GM21786 (cell line): ENCODE results near the gene TRIM9.
A peak's percentile ranks its signal among the peaks of the same experiment; 100 is the strongest.

Experiments used
- ATAC-seq: cut with Tn5 transposase; IDR thresholded peaks from one replicate; pipeline ENCODE4 v1.9.1; 2021; ENCODE audit not compliant: unreplicated experiment

TRIM9 gene

DNA sequence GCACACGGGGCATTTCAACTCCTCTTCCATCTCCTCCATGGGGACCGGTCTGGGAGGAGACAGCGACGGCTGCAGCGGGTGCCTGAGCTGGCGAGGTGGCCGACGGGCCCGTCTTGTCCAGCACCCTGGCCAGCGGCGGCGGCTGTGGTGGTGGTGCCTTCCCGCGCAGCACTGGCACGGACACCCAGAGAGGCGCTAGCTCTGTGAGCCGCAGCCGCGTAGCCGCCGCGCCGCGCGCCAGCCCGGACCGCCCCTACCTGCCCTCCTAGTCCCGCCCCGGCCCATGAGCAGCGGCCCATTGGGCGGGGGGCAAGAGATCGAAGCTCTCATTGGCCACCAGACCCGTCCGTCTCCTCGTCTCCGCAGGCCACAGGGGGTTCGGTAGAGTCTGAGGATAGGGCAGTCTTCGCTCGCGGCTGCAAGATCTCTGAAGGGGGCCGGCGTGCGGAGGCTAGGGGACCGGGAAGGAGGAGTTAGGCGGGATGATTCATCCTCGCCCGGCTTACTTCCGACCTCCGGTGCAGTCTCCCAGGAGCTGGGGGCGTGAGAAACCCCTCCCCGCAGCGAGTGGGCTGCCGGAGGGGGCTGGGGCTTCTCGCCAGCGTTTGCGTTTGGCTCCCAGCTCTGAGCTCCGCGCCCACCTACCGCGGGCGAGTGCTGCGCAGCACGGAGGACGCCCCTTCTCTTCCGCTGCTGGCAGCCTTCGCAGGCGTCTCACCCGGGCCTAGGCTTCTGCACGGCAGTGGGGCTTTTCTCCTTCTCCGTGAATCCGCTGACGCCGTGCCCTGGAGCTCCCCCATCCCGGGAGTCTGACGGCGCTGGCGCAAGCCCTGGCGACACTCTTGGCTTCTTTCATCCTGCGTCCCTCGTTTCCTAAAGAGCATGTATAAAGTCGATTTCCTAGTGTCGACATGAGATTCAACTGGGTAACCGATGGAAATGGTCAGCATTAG is at the start of gene TRIM9:
TSS of gene TRIM9 (minus strand) at position 205 of the 953 bp plus-strand sequence. CDS start at position 39, 166 bp downstream.
- ATAC-seq, result peak; percentile 97

DNA sequence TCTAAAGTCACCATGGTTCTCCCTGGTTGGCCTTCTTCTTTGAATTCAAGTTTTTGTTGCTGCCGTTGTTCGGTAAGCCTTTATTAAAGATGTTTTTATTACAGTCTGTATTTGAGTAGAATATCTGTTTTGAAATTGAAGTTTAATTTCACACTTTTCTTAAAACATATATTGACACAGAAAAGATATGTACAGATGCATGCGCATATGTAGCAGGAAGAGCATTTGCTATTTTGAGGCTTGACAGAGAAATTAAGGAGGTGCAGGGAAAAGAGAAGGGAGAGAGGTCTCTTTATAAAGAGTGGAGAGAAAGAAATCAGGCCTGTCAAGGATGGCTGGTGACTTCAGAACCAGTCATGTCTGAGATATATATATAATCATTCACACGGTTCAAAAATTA is 46.0 kb upstream of the TRIM9 start:
- no peak for ATAC-seq

DNA sequence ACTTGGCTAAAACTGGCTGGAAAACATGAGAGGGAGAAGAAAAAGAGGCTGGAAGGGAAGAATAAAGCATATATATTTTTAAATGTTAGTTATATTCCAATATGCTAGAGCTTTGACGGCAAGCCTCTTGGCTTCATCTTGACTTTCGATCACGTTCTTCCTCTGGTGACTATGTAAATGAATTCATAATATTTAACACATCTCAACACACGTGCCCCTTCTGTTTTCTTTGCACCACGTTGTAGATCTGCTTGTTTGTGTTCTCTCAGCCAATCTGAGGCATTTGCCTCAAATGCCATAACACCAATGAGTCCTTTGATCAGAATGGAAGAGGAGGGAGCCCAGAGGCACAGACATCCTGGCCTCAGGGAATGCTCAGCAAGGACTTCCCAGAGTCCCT is 45.4 kb upstream of the TRIM9 start:
- ATAC-seq, result no peak

DNA sequence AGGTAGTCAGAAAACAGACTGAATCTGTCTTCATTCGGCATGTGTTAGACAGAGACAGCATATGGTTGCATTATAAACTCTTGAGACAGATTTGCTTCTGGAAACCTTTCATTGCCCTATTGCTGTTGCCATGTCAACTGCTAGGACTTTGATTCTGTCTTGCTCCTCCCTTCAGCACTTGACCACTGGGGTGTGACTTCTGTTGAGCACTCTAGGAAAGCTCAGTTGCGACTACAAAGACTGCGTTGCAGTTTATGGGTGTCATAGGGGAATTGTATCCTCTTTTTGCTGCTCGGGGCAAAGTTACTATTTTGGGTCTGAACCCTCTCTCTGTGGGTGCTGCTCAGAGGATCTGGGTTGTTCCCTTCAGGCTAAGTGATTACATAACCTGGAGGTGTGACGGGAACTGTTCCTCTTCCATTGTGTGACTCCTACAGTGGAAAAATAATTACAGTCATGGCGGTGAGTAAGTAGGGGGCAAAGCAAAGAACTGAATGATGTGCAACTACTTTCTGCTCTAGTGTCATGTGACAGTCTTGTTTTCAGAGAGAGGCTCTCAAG is 44.3 kb upstream of the TRIM9 start:
- ATAC-seq, result no peak

DNA sequence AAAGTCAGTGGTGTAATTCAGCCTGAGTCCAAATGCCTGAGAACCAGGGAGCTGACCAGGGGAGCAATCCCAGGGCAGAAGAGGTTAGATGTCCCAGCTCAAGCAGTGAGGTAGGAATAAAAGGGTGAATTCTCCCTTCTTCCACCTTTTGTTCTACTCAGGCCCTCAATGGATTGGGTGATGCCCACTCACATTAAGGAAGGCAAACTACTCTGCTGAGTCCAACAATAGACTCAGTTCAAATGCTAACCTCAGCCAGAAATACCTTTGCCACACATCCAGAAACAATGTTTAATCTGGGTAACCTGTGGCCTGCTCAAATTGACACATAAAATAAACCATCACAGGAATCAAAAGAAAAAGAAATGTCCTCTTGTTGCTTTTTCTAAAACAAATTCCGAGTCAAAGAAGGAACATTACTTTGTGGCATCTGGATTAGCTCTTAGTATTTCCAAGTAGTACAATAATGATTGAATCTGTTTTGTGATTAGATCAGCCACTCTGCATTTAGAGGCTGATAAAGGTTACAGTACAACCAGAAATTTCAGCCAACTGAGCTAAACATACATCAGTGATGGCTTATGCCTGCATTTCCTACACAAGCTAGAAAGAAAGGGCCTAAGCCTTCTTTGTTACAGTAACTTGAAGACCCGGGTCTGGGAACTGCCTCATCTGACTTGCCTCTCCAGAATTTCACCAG is 43.6 kb upstream of the TRIM9 start:
- no peak for ATAC-seq

DNA sequence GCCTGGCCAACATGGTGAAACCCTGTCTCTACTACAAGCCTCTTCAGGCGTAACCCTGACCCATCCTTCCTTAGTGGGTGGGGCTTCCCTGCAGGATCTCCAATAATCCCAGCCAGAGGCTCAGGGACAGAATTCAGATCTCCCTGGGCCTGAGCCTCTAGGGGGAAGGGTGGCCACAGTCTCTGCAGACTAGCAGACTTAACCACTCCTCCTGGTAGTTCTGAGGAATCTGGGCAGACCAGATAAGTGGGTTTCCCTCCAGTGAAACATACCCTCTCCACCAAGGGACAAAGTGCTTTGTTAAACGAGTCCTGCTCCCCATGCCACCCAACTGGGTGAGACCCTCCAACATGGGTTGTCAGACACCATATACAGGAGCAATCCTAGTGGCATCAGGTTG is 36.6 kb upstream of the TRIM9 start:
- no peak for ATAC-seq

DNA sequence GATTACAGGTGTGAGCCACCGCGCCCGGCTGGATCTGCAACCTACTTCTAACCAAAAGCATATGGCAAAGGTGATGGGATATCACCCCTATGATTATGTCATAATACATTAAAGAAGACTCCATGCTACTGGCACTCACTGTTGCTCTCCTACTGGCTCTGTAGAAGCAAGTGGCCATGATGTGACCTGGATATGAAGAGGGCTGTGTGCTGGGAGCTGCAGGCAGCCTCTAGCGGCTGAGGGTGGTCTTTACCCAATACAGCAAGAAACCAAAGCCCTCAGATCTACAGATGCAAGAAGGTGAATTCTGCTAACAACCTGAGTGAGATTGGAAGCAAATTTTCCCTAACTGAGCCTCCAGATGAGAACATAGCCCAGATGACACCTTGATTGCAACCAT is 34.2 kb upstream of the TRIM9 start:
- no peak for ATAC-seq

DNA sequence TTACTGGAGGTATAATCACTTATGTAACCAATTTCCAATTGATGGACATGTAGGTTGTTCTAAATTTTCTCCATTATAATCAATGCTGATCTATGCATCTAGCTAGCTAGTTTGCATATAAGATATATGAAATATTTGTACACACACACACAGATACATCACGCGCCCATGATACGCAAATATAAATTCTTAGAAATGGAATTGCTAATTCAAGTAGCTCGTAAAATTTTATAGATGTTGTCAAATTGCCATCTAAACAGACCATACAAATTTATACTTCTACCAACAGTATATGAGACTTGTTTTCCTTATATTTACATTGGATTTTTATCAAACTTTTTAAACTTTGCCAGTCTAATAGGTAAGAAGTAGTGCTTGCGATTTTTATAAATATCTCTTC is 29.1 kb upstream of the TRIM9 start:
- ATAC-seq, result no peak

DNA sequence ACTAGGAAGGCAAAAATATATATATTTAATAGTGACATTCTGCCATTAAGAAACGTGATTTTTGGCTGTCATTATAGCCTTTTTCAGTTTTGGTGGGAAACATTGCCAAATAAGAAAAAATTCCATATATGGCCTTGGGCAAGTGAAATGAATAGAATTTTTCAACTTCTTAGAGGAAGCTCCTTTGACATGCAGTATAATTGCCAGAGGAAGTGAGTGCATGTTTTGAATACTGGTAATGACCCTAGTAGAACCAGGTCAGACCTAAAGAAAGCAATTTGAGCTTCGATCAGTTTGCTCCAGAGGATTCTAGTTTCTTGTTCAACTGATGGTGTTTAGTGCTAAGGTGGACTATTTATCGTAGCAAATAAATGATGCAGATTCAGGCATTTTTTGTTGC is 26.2 kb upstream of the TRIM9 start:
- no peak for ATAC-seq

DNA sequence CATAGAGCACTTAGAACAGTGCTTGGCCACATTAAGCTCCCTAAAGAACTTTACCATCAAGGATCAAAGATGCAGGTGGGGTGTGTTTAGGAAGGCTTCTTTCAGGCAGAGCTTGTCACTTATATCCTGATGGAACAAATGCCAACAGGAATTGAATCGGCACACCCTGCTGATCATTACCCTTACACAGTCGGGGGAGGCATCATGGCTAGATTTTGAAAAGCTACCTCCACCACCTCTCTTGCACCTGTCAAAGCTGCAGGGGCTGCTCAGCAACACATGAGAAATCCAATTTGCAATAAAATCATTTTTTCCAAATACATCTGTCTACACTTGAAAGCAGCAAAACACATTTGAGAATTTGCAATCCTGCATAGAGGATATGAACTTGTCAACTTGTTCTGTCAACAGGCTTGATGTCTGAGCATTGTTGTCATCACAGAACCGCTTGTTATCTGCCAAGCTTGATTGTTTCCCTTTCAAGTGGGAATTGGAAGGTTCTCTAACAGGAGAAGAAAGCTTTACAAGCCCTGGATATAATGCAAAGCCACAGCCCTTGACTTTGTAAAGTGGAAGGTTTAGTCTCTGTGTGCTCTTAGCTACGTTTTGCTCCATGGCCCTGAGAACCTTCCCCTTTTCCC is 24.6 kb upstream of the TRIM9 start:
- no peak for ATAC-seq

DNA sequence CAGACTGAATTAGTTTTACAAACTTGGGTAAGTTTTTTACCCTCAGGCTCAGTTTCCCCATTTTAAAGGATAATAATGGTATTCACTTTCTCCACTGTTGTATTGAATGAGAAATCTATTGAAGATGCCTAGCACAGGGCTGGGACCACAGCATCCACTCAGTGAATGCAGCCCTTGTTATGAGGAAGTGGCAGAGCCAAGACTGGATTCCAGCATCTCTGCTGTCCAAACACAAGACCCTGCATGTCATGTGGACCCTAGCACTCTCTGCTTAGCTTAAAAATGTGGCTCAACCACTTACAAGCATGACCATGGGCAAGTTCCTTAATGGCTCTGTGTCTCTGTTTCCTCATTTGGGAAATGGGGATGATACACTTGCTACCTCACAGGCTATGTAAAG is 24.1 kb upstream of the TRIM9 start:
- ATAC-seq, result no peak

DNA sequence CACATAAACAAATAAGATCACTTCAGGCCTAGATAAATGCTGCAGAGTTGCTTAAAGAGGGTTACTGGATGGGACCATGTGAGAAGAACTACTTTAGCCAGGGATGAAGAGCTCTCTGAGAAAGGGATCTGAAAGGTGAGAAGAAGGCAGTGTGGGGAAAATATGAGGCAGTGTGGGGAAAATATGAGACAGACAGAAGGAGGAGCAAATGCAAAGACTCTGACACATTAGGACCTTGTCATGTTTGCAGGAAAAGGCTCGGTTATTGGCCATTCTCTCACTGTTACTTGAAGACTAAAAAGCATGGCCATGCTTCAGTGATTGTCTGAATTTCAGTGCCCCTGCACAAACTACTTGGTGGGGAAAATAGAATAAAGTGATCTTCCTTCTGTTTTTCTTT is 22.7 kb upstream of the TRIM9 start:
- no peak for ATAC-seq

DNA sequence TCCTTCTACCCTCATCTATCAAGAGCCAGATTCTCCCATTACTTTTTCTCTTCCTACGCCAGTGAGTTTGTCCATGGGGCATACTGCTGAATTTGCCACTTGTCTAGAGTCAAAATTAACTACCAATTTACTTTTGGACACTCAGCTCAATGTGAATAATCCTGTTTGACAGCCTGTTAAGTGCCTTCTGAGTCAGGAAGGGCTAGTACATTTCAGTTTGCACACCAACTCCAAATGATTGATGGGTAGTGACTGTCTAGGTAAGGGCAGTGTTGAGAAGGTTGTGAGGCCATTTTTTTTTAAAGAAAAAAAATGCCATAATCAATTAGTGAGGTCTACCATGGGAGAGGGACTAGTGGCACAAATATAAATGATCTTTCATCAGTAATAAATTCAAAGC is 21.8 kb upstream of the TRIM9 start:
- ATAC-seq, result no peak

DNA sequence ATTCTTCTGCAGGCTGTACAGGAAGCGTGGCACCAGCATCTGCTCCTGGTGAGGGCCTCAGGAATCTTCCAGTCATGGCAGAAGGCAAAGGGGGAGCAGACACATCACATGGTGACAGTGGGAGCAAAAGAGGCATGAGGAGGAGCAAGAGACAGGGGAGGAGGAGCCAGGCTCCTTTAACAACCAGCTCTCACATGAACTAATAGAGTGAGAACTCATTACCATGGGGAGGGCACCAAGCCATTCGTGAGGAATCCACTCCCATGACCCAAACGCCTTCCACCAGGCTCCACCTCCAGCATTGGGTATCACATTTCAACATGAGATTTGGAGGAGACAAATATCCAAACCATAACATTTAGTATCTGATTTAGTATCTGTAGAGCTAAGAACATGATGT is 14.7 kb upstream of the TRIM9 start:
- ATAC-seq, result no peak

DNA sequence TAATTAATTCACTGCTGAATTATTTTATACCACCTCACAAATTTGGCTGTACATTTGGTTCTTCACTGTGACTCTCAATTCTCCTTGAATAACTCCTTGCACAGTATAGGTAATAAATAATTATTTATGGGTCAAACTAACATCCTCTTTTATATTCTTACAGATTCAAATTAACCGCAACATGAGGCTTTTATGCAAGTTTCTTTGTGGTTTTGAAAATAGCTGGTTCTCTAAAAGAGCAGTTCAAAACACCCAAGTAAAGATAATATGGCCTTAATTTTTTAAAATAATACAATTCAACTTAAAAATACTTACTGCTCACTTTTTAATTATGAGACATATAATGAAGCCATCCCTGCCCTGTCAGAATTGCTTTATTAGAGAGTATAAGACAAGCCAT is 12.9 kb upstream of the TRIM9 start:
- ATAC-seq, result no peak

DNA sequence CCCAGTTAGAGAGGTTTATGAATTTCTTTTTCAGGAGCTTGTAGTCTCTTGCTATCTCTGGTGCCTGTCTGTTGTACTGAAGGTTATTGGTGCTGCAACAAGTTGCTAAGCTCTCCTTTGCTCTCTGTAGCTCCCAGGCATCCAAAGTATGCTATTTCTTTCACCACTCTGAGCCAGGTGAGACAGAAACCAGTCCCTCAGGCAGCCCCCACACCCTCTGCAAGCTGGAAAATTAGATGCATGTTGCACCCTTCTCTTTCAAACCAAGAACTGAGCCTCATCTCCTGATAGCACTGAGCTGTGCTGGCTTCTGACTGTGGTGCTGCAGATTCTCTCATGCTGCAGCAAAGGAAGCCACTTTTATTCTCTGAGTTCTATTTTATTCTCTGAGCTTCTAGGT is 9.6 kb upstream of the TRIM9 start:
- no peak for ATAC-seq

DNA sequence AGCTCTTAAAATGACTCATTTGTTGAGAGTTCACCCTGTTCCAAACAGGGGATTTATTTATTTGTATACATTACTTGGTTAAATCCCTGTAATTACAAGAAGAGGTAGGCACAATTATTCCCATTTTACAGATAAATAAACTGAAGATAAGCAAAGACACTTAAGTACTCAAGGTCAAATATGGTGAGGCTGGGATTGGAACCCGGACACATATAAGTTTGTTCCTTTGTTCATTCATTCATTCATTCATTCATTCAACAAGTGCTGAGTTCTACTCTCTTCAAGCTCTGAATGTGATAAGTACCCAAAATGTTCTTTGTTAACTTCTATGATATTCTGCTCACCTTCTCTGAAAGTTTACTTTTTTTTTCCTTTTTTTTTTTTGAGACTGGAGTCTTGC is 2.4 kb upstream of the TRIM9 start:
- ATAC-seq, result no peak

DNA sequence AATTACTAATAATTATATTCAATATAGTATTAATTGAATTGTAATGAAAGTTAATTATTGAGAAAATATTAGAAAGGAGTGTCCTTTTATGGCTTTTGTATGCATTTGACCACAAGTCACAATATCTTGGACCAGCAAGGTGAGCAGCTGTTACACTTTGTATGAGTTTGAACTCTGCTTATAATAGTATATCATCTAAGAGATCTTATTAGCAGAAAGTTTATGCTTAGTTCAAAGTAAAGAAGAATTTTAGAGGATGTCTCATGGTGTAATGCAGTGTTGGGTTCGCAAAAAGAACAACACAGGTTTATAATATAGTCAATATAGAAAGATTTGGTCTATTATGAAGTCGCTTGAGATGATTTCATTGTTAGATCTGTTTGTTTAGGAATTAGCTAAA is 2.0 kb upstream of the TRIM9 start:
- no peak for ATAC-seq

DNA sequence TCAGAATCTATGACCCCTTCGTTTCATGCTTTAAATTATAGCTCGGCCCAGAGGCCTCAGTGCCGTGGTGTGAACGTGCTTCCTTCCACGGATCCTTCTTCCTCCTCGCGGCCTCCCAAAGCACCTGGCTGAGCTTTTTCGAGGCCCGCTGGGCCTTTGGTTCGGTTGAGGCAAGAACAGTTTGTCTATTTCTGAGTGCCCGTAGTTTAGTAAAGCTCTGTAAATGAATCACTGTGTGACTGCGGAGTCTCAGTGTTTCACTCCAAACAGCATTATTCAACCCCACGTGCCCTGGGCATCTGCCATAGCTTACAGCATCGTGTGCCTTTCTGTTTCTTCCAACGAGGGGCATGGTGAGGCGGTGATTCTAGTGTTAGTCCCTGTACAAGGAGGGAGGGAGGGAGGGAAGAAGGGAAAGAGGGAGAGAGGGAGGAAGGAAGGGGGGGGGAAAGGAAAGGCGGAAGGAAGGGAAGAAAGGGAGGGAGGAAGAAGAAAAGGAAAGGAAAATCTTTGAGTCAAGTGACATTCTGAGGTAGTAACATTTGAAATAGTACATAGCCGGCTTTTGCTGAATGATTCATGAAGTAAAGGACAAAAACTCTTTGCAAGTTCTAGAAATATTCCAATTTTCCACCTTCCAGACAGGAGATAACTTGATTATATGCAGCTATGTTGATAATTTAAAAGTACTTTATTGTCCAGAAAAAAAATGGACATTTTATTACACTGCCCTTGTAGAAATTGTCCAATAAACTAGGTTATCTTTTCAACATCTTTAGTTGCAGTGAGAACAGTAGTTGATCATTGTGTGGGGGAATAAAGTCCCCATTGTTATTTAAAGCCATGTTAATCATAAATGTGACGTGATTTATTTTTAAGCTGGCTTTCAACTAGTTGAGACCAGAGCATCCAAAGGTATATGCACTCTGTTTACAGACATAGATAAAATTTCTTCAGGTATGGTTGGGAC is 1.2 kb upstream of the TRIM9 start:
- no peak for ATAC-seq

DNA sequence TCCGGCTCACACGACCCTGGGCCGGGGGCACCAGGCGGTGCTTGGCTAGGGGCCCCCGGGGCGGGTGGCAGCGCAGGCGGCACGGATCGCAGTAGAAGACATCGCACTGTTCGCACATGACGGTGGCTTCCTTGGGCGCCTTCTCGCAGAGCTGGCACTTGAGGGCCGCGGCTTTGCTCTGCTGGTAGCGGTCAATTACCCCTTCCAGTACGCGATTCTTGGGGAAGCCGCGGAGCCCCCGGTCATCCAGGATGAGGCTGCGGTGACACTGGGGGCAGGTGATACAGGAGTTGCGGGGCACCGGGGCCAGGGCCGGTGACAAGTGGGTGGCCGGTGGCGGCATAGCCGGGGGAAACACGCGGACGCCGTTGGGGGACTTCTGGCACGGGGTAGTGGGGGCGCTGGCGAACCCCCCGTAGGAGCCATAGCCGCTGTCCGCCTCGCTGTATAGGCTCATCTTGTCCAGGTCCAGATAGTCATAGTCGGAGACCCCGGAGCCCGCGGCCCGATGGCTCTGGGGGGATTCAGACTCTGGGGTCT is 553 bp downstream of the TRIM9 start:
- ATAC-seq, result no peak
